DOHH2 (cell line): ENCODE measurements around the gene GRID1.

ENCODE experiments used
- H3F3A ChIP-seq: fragments of 200-600 bp; sonication (generic), shearing (Covaris generic); 2 replicates; pipeline ENCODE4 v1.6.0; 2016; ENCODE audit warnings: antibody characterized with exemption, mild to moderate bottlenecking; ENCODE audit not compliant: control insufficient read depth, insufficient read depth
- H3K27ac ChIP-seq: fragments of 200-600 bp; sonication (generic); 2 replicates; pipeline ENCODE4 v1.5.1; 2014; ENCODE audit warnings: low read depth, mild to moderate bottlenecking, low read length, moderate library complexity
- H3K27me3 ChIP-seq: fragments of 200-600 bp; sonication (generic); 2 replicates; pipeline ENCODE4 v1.6.1; 2014; ENCODE audit warnings: mild to moderate bottlenecking, low read length, mixed read lengths; ENCODE audit not compliant: control insufficient read depth
- H3K36me3 ChIP-seq: fragments of 200-600 bp; sonication (generic); 2 replicates; pipeline ENCODE4 v1.6.1; 2014; ENCODE audit warnings: mild to moderate bottlenecking, low read length, moderate library complexity, mixed read lengths; ENCODE audit not compliant: control insufficient read depth
- H3K4me1 ChIP-seq: fragments of 200-600 bp; sonication (generic); 2 replicates; pipeline ENCODE4 v1.6.1; 2014; ENCODE audit warnings: mild to moderate bottlenecking, low read length, mixed read lengths; ENCODE audit not compliant: control insufficient read depth
- H3K4me2 ChIP-seq: fragments of 200-600 bp; sonication (generic); 2 replicates; pipeline ENCODE4 v1.6.0; 2014; ENCODE audit warnings: mild to moderate bottlenecking, low read length, moderate library complexity
- H3K4me3 ChIP-seq: fragments of 200-600 bp; sonication (generic); 2 replicates; pipeline ENCODE4 v1.5.1; 2014; ENCODE audit warnings: mild to moderate bottlenecking, low read length, mixed read lengths
- H3K79me2 ChIP-seq: fragments of 200-600 bp; sonication (generic); 2 replicates; pipeline ENCODE4 v1.6.1; 2014; ENCODE audit warnings: mild to moderate bottlenecking, low read length, mixed read lengths; ENCODE audit not compliant: control insufficient read depth
- H3K9me2 ChIP-seq: fragments of 200-600 bp; sonication (generic); replicated peaks from 2 replicates; pipeline ENCODE4 v1.6.1; 2014; ENCODE audit warnings: mild to moderate bottlenecking, low read length, mixed read lengths; ENCODE audit not compliant: control insufficient read depth
- H3K9me3 ChIP-seq: fragments of 200-600 bp; sonication (generic); 2 replicates; pipeline ENCODE4 v1.6.1; 2014; ENCODE audit warnings: antibody characterized with exemption, low read length, mixed read lengths; ENCODE audit not compliant: control insufficient read depth, insufficient read depth
- H4K20me1 ChIP-seq: fragments of 200-600 bp; sonication (generic); 2 replicates; pipeline ENCODE4 v1.6.0; 2014; ENCODE audit warnings: low read depth, mild to moderate bottlenecking, antibody characterized with exemption, low read length, moderate library complexity; ENCODE audit not compliant: control insufficient read depth, insufficient read depth
- CTCF ChIP-seq: fragments of 200-600 bp; sonication (generic); IDR thresholded peaks from one replicate; pipeline ENCODE4 v1.5.1; 2014; ENCODE audit warnings: antibody characterized with exemption, mild to moderate bottlenecking, low read depth, low read length; ENCODE audit not compliant: poor library complexity, severe bottlenecking
- EZH2phosphoT487 ChIP-seq: fragments of 200-600 bp; sonication (generic); IDR thresholded peaks from 2 replicates; pipeline ENCODE4 v1.6.1; 2017; ENCODE audit warnings: borderline replicate concordance, mild to moderate bottlenecking, antibody characterized with exemption, low read length, moderate library complexity, mixed read lengths

GRID1 gene

GRCh38 chr10:86071145-86071544 lies 295.4 kb downstream of the GRID1 start:
- no peak overlapping the region for H3K27ac ChIP-seq

GRCh38 chr10:86070278-86070677 lies 296.3 kb downstream of the GRID1 start:
- H3K4me1 ChIP-seq = no peaks in the 10 kb centered on the region
- H3K79me2 ChIP-seq = no peaks in the 10 kb centered on the region
- H3K9me2 ChIP-seq = no peaks in the 10 kb centered on the region
- no peaks in the 10 kb centered on the region for H3K9me3 ChIP-seq
- no peaks in the 10 kb centered on the region for H3K36me3 ChIP-seq
- H3K27ac ChIP-seq = no peak overlapping the region
- H3K4me2 ChIP-seq = no peak overlapping the region
- peaks cover 6% of the 10 kb centered on the region; the same call in 1 of the 2 replicates for H3K27me3 ChIP-seq
- TF ChIP-seq EZH2phosphoT487 (no peak), CTCF (no peak)
- H3F3A ChIP-seq = no peaks in the 10 kb centered on the region
- no peaks in the 10 kb centered on the region for H4K20me1 ChIP-seq
- no peak overlapping the region for H3K4me3 ChIP-seq

More at GRCh38 chr10:86071145-86071544, 295.4 kb downstream of the GRID1 start:
- H3K4me2 ChIP-seq = no peak overlapping the region
- no peak for TF ChIP-seq EZH2phosphoT487
- TF ChIP-seq CTCF = no peak
- H3K79me2 ChIP-seq = no peaks in the 10 kb centered on the region
- H3K4me1 ChIP-seq = no peaks in the 10 kb centered on the region
- H3F3A ChIP-seq = no peaks in the 10 kb centered on the region
- no peak overlapping the region for H3K4me3 ChIP-seq
- H3K27me3 ChIP-seq = peaks cover 6% of the 10 kb centered on the region; the same call in 1 of the 2 replicates
- no peaks in the 10 kb centered on the region for H4K20me1 ChIP-seq
- no peaks in the 10 kb centered on the region for H3K9me3 ChIP-seq
- H3K36me3 ChIP-seq = no peaks in the 10 kb centered on the region
- H3K9me2 ChIP-seq = no peaks in the 10 kb centered on the region

GRCh38 chr10:86068231-86069054 lies 298.2 kb downstream of the GRID1 start:
- H3K4me3 ChIP-seq = no peak overlapping the region
- H3F3A ChIP-seq = no peaks in the 10 kb centered on the region
- no peaks in the 10 kb centered on the region for H3K9me3 ChIP-seq
- peaks cover 6% of the 10 kb centered on the region; the same call in 1 of the 2 replicates for H3K27me3 ChIP-seq
- no peaks in the 10 kb centered on the region for H3K79me2 ChIP-seq
- no peak overlapping the region for H3K27ac ChIP-seq
- no peaks in the 10 kb centered on the region for H3K36me3 ChIP-seq
- H3K4me1 ChIP-seq = no peaks in the 10 kb centered on the region
- no peaks in the 10 kb centered on the region for H3K9me2 ChIP-seq
- no peak overlapping the region for H3K4me2 ChIP-seq
- H4K20me1 ChIP-seq = no peaks in the 10 kb centered on the region
- TF ChIP-seq CTCF = no peak
- no peak for TF ChIP-seq EZH2phosphoT487
